HUES48 (cell line): ENCODE results near the gene PCP4.

ENCODE experiments used
- H3K27ac ChIP-seq: one replicate; pipeline ENCODE4 v1.7.0; 2013; ENCODE audit warnings: low read depth, low read length, inconsistent platforms
- H3K27me3 ChIP-seq: 2 replicates; pipeline ENCODE4 v1.6.1; 2013; ENCODE audit warnings: mild to moderate bottlenecking, low read length; ENCODE audit not compliant: control insufficient read depth, insufficient read depth
- H3K36me3 ChIP-seq: 2 replicates; pipeline ENCODE4 v1.6.1; 2013; ENCODE audit warnings: low read length; ENCODE audit not compliant: control insufficient read depth, insufficient read depth
- H3K4me1 ChIP-seq: 2 replicates; pipeline ENCODE4 v1.6.1; 2013; ENCODE audit warnings: mild to moderate bottlenecking, low read length; ENCODE audit not compliant: control insufficient read depth, insufficient read depth
- H3K4me3 ChIP-seq: 2 replicates; pipeline ENCODE4 v1.5.1; 2013; ENCODE audit warnings: mild to moderate bottlenecking, low read depth, low read length
- H3K9ac ChIP-seq: 2 replicates; pipeline ENCODE4 v1.6.1; 2013; ENCODE audit warnings: mild to moderate bottlenecking, low read depth, low read length, moderate library complexity
- H3K9me3 ChIP-seq: 2 replicates; pipeline ENCODE4 v1.6.1; 2013; ENCODE audit warnings: low read length; ENCODE audit not compliant: control insufficient read depth, insufficient read depth

Gene PCP4

GRCh38 chr21:39952265-39952664, 85.0 kb downstream of the PCP4 start:
- peaks cover 3% of the 10 kb centered on the region; the same call in 1 of the 2 replicates for H3K9me3 ChIP-seq
- H3K27ac ChIP-seq = no peak overlapping the region
- no peak overlapping the region for H3K9ac ChIP-seq
- peaks cover 27% of the 10 kb centered on the region for H3K4me1 ChIP-seq
- H3K27me3 ChIP-seq = peaks cover 9% of the 10 kb centered on the region
- H3K4me3 ChIP-seq = no peak overlapping the region
- H3K36me3 ChIP-seq = no peaks in the 10 kb centered on the region

DNA sequence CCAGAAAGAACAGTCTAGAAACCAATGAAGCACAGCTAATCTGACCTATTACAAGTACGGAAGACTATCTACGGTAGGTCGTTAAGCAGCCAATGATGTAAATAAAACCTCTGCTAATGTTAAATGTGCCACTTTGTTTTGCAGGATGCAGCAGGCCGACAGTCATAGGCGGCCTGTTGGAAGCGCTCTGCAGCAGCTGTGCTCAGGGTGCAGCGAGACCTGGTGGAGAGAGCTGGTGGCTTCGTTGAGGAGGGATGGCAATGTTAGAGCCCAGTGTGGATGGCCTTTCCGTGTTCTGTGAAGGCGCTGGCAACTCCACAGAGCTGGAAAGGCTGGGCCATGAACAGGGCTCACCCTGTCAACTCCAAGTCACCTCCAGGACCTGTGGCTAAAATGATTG, 87.3 kb downstream of the PCP4 start:
- no peaks in the 10 kb centered on the region for H3K36me3 ChIP-seq
- no peak overlapping the region for H3K27ac ChIP-seq
- H3K9ac ChIP-seq = no peak overlapping the region
- no peak overlapping the region for H3K4me3 ChIP-seq
- peaks cover 27% of the 10 kb centered on the region for H3K4me1 ChIP-seq
- H3K27me3 ChIP-seq = peaks cover 9% of the 10 kb centered on the region
- peaks cover 2% of the 10 kb centered on the region; the same call in 1 of the 2 replicates for H3K9me3 ChIP-seq

- Histone ChIP-seq H3K9ac (no peak overlapping the region), H3K9me3 (peaks cover 7% of the 10 kb centered on the region; the same call in 1 of the 2 replicates), H3K27me3 (peaks cover 7% of the 10 kb centered on the region), H3K27ac (no peak overlapping the region), H3K4me1 (peaks cover 27% of the 10 kb centered on the region), H3K36me3 (no peaks in the 10 kb centered on the region), H3K4me3 (no peak overlapping the region)
These were observed 88.1 kb downstream of the PCP4 start for GRCh38 chr21:39955326-39955725.

DNA sequence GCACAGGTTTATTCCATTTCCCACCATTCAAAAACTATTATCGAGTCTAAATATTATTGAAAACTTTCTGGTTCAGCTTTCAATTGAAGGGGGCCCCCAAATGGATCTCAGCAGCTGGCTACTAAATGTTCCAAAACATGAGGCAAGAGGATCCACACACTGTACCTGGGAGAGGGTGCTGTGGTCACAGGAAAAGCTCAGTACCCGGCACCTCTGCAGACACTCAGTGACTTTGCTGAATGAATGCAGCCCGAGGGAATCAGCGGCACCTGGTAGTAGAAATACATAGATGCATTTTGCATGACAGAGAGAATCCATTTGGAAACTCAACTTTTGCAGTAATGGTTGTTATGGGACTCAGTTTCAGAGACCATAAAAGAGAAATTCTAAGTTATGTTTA, 89.3 kb downstream of the PCP4 start:
- no peak overlapping the region for H3K9ac ChIP-seq

DNA sequence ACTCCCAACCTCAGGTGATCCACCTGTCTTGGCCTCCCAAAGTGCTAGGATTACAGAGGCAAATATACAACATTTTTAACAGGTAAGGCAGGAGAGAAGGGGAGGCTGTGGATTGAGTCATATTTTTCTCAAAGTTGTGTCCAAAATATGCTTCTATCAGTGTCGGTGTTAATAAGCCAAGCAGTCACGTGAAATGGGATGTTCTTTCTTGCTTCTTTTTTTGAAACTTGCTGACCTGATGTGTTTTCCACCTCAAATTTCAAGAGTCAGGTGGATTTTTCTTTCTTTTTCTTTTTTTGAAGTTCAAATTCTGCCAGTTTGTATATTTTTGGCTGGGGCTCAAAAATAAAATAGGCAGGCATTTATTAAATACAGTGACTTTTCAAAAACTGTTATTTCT, 91.5 kb downstream of the PCP4 start:
- Histone ChIP-seq H3K36me3 (no peaks in the 10 kb centered on the region), H3K9me3 (peaks cover 8% of the 10 kb centered on the region; the same call in 1 of the 2 replicates), H3K9ac (no peak overlapping the region), H3K27ac (no peak overlapping the region), H3K4me1 (peaks cover 5% of the 10 kb centered on the region; the same call in 1 of the 2 replicates), H3K27me3 (no peaks in the 10 kb centered on the region), H3K4me3 (no peak overlapping the region)

More for the DNA sequence above, 89.3 kb downstream of the PCP4 start:
- H3K27me3 ChIP-seq = no peaks in the 10 kb centered on the region
- H3K4me1 ChIP-seq = peaks cover 17% of the 10 kb centered on the region
- no peak overlapping the region for H3K4me3 ChIP-seq
- no peaks in the 10 kb centered on the region for H3K36me3 ChIP-seq
- H3K9me3 ChIP-seq = peaks cover 8% of the 10 kb centered on the region; the same call in 1 of the 2 replicates
- no peak overlapping the region for H3K27ac ChIP-seq

DNA sequence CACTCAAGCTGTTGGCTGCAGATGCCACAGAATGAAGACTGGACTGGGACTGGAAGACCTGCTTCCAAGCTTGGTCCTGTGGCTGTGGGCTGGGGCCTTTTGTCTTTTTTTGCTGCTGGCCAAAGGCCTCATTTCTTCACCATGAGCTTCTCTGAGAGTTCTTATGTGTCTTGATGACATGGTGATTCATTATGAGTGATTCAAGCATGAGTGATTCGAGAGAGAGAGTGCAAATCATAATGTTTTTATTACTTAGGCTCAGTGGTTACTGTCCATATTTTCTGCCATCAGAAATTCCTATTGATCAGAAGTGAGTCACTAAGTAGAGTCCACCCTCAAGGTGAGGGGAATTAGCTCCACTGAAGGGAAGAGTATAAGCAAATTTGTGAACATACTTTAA, 94.0 kb downstream of the PCP4 start:
- Histone ChIP-seq H3K4me3 (no peak overlapping the region), H3K9me3 (peaks cover 8% of the 10 kb centered on the region; the same call in 1 of the 2 replicates), H3K9ac (no peak overlapping the region), H3K27me3 (no peaks in the 10 kb centered on the region), H3K27ac (no peak overlapping the region), H3K4me1 (peaks cover 5% of the 10 kb centered on the region; the same call in 1 of the 2 replicates), H3K36me3 (no peaks in the 10 kb centered on the region)

DNA sequence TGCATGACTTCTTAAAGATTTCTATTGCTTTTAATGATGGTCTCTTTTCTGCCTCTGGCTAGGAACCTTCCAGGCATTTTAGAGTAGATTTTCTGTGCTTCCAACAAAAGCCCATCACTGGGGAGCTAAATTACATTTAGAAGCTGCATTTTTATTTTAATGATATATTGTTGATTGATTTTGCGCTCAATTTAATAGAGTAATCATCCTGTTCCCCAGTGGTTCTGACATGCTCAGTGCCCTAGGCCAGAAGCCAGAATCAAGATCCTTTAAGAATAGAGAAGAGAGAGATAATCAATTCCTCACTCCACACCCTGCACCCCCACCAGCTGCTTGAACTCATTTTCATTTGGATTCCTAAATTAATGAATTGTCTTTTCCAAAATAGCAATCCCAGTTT, 97.8 kb downstream of the PCP4 start:
- H3K27ac ChIP-seq = no peak overlapping the region
- H3K4me1 ChIP-seq = no peaks in the 10 kb centered on the region
- H3K9ac ChIP-seq = no peak overlapping the region
- no peak overlapping the region for H3K4me3 ChIP-seq
- no peaks in the 10 kb centered on the region for H3K27me3 ChIP-seq
- no peaks in the 10 kb centered on the region for H3K36me3 ChIP-seq
- peaks cover 3% of the 10 kb centered on the region; the same call in 1 of the 2 replicates for H3K9me3 ChIP-seq

GRCh38 chr21:39966786-39967185, 99.5 kb downstream of the PCP4 start:
- H3K27ac ChIP-seq = no peak overlapping the region
- H3K27me3 ChIP-seq = no peaks in the 10 kb centered on the region
- no peaks in the 10 kb centered on the region for H3K9me3 ChIP-seq
- no peaks in the 10 kb centered on the region for H3K4me1 ChIP-seq
- H3K9ac ChIP-seq = no peak overlapping the region
- H3K36me3 ChIP-seq = no peaks in the 10 kb centered on the region
- H3K4me3 ChIP-seq = no peak overlapping the region

GRCh38 chr21:39968010-39968409, 100.8 kb downstream of the PCP4 start:
- no peak overlapping the region for H3K4me3 ChIP-seq
- no peaks in the 10 kb centered on the region for H3K27me3 ChIP-seq
- no peak overlapping the region for H3K27ac ChIP-seq
- no peaks in the 10 kb centered on the region for H3K9me3 ChIP-seq
- H3K4me1 ChIP-seq = no peaks in the 10 kb centered on the region
- no peak overlapping the region for H3K9ac ChIP-seq
- H3K36me3 ChIP-seq = no peaks in the 10 kb centered on the region

DNA sequence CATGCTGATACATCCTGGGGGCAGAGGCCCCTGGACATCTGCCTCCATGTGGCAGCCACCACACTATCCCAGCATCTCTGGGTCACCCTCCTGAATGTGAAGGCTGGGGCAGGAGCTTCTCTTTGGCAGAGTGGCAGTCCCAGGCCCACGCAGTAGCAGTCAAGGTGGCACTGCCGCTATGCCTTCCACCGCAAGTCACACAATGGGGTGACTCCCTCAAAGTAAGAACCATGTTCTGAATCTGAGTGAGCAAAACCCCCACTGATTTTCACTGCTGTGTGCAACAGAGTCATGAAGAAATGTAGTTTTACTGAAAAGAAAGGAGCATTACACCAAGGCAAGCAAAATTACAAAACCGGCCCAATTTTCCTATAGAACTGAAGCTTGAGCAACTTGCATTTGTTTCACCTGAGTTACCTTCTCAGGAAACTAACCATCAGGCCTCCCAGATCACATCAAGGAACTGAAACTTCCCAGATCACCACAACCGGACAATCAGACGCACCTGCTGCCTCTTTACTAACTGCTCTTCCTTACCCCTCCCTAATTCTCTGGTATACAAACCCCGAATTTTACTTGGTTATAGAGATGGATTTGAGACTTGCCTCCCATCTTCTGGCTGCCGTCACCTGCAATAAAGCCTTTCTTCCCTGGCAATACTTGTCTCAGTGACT, 102.6 kb downstream of the PCP4 start:
- Histone ChIP-seq H3K9ac (no peak overlapping the region), H3K9me3 (0 out of 2 replicates have a peak, but pooled peaks cover 3% of the 10 kb centered on the region), H3K27ac (no peak overlapping the region), H3K4me3 (no peak overlapping the region), H3K4me1 (no peaks in the 10 kb centered on the region), H3K27me3 (no peaks in the 10 kb centered on the region), H3K36me3 (no peaks in the 10 kb centered on the region)

- Histone ChIP-seq H3K9ac (no peak overlapping the region), H3K27ac (no peak overlapping the region), H3K4me1 (no peaks in the 10 kb centered on the region), H3K9me3 (0 out of 2 replicates have a peak, but pooled peaks cover 3% of the 10 kb centered on the region), H3K4me3 (no peak overlapping the region), H3K27me3 (no peaks in the 10 kb centered on the region), H3K36me3 (no peaks in the 10 kb centered on the region)
These were observed 104.7 kb downstream of the PCP4 start for GRCh38 chr21:39971956-39972355.
